ENCODE measurements around the gene INTS4.
"Not testable (repeated sequence)": the region's sequence is repeated elsewhere in the genome, so short reads cannot be mapped to it uniquely, and the experiment has no call there.

- not testable (repeated sequence) for TF ChIP-seq CTCF (IDR thresholded peaks at IDR 0.05; ENCODE audit: low read length); EZH2 (IDR thresholded peaks at IDR 0.05; ENCODE audit: borderline replicate concordance, low read length)
These were observed 104.3 kb downstream of the INTS4 start for GRCh38 chr11:77890100-77890614.
